ENCODE measurements around the gene CALCOCO1. TPM values are rescaled to one million over a fixed set of nuclear protein-coding genes. Genes with fewer than 3 reads are reported as not detected.

CALCOCO1 gene
- total RNA-seq, 2 experiments from 2014 or later, result 54.6 to 56.8 TPM

GRCh38 chr12:53701518-53702264 is 25.6 kb downstream of the CALCOCO1 start:
- POLR2A ChIA-PET, result no interaction called here
- Mint-ChIP-seq H3K27ac (peak overlapping the region; percentile 50), H3K27me3 (peaks cover 84% of the 10 kb centered on the region), H3K4me1 (peaks cover 7% of the 10 kb centered on the region), H3K36me3 (ENCODE audit: low read depth) (no peaks in the 10 kb centered on the region), H3K4me3 (no peak overlapping the region), H3K9me3 (no peaks in the 10 kb centered on the region)
- CTCF ChIA-PET, result interaction anchor here (0.8 to 8.0 kb wide), 8 partner anchors 12 to 55 kb away, joined by 3 to 110 read pairs (median 6); partner anchors contain the start of gene CALCOCO1
- DNase-seq, result peak; percentile 75

- H3K4me1 Mint-ChIP-seq, result peaks cover 17% of the 10 kb centered on the region
- no peak overlapping the region for H3K27ac Mint-ChIP-seq
- ChIA-PET CTCF (interaction anchor here (0.8 to 8.0 kb wide), 2 partner anchors 11 to 44 kb away, joined by 3 to 110 read pairs; no protein-coding TSS in a partner anchor), POLR2A (no interaction called here)
- H3K9me3 Mint-ChIP-seq, result no peaks in the 10 kb centered on the region
- peaks cover 88% of the 10 kb centered on the region for H3K27me3 Mint-ChIP-seq
- no peaks in the 10 kb centered on the region for H3K36me3 Mint-ChIP-seq (ENCODE audit: low read depth)
- DNase-seq, result no peak
- H3K4me3 Mint-ChIP-seq, result no peak overlapping the region
Observed at GRCh38 chr12:53700567-53700966, 26.7 kb downstream of the CALCOCO1 start.

DNA sequence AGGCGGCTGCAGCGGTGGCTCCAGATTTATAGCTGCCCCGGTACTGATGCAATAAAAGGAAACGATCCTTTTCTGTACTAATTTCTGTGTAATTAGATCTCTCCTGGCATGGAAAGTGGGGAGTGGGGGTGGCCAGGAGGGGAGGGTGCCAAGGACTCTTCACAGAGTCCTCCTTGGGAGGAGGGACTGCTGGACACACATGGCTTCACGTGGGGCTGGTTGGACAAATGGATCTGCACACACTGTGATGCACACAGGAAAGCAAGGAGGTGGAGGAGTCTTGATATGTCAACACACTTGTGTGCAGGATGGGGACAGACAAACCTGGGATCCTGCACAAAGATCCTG is 27.6 kb downstream of the CALCOCO1 start:
- peaks cover 23% of the 10 kb centered on the region for H3K4me1 Mint-ChIP-seq
- no peak overlapping the region for H3K4me3 Mint-ChIP-seq
- no peaks in the 10 kb centered on the region for H3K9me3 Mint-ChIP-seq
- ChIA-PET POLR2A (no interaction called here), CTCF (interaction anchor here (0.8 to 8.0 kb wide), 5 partner anchors 10 to 45 kb away, joined by 3 to 110 read pairs (median 4); partner anchors contain the start of gene ATP5MC2)
- H3K27me3 Mint-ChIP-seq, result peaks cover 92% of the 10 kb centered on the region
- H3K36me3 Mint-ChIP-seq (ENCODE audit: low read depth), result no peaks in the 10 kb centered on the region
- no peak overlapping the region for H3K27ac Mint-ChIP-seq
- no peak for DNase-seq

- CTCF ChIA-PET, result interaction anchor here (0.8 to 8.0 kb wide), 5 partner anchors 12 to 45 kb away, joined by 3 to 110 read pairs (median 4); partner anchors contain the start of gene ATP5MC2
- Mint-ChIP-seq H3K9me3 (no peaks in the 10 kb centered on the region), H3K36me3 (ENCODE audit: low read depth) (no peaks in the 10 kb centered on the region)
Observed at GRCh38 chr12:53698948-53699677, 28.1 kb downstream of the CALCOCO1 start.

DNA sequence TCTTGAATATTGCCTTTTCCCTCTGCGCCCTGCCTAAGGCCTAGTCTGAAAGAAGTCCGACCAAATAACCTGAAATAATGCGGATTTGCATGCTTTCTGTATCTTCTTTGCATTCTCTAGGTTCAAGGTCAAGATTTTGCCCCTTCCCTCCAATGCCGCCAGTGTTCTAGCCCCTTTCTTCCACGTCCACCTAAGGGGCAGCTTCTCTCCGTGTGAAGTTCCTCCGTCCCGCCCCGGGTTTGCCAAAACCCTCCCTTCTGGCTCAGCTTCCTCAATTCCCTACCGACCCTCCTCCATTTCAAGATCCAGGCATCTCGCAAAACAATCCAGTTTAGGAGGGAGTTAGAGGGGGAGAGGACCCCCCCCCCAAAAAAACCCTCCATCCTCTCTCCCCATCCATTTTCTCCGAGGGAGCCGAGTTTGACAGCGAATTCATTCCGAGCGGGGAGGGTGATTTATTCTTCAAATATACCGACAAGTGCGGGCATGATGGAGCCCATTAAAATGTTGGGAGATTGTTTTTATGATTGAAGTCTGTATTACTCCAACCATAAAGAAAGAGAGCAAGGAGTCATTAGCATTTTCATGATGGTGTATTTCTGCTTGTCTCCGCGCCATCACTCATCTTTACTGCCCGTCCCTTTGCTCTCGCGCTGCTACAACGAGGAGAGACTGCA is 30.5 kb downstream of the CALCOCO1 start:
- Mint-ChIP-seq H3K27ac (no peak overlapping the region), H3K9me3 (no peaks in the 10 kb centered on the region), H3K27me3 (peaks cover 82% of the 10 kb centered on the region), H3K4me1 (peaks cover 25% of the 10 kb centered on the region), H3K4me3 (no peak overlapping the region), H3K36me3 (ENCODE audit: low read depth) (no peaks in the 10 kb centered on the region)
- CTCF ChIA-PET, result interaction anchor here (2.9 to 8.0 kb wide), 2 partner anchors 21 to 48 kb away, joined by 12 to 110 read pairs; partner anchors contain the start of gene ATP5MC2
- POLR2A ChIA-PET, result no interaction called here
- no peak for DNase-seq

More at GRCh38 chr12:53698948-53699677, 28.1 kb downstream of the CALCOCO1 start:
- Mint-ChIP-seq H3K4me1 (peaks cover 27% of the 10 kb centered on the region), H3K27me3 (peaks cover 94% of the 10 kb centered on the region), H3K4me3 (no peak overlapping the region), H3K27ac (no peak overlapping the region)
- POLR2A ChIA-PET, result no interaction called here
- DNase-seq, result no peak

- Mint-ChIP-seq H3K9me3 (no peaks in the 10 kb centered on the region), H3K36me3 (ENCODE audit: low read depth) (no peaks in the 10 kb centered on the region), H3K4me1 (peaks cover 25% of the 10 kb centered on the region), H3K4me3 (no peak overlapping the region), H3K27me3 (peaks cover 78% of the 10 kb centered on the region), H3K27ac (no peak overlapping the region)
- no peak for DNase-seq
- ChIA-PET CTCF (interaction anchor here (8.0 kb wide), 1 partner anchor 48 kb away, joined by 110 read pairs; no protein-coding TSS in a partner anchor), POLR2A (no interaction called here)
Observed at GRCh38 chr12:53696285-53696654, 31.0 kb downstream of the CALCOCO1 start.

DNA sequence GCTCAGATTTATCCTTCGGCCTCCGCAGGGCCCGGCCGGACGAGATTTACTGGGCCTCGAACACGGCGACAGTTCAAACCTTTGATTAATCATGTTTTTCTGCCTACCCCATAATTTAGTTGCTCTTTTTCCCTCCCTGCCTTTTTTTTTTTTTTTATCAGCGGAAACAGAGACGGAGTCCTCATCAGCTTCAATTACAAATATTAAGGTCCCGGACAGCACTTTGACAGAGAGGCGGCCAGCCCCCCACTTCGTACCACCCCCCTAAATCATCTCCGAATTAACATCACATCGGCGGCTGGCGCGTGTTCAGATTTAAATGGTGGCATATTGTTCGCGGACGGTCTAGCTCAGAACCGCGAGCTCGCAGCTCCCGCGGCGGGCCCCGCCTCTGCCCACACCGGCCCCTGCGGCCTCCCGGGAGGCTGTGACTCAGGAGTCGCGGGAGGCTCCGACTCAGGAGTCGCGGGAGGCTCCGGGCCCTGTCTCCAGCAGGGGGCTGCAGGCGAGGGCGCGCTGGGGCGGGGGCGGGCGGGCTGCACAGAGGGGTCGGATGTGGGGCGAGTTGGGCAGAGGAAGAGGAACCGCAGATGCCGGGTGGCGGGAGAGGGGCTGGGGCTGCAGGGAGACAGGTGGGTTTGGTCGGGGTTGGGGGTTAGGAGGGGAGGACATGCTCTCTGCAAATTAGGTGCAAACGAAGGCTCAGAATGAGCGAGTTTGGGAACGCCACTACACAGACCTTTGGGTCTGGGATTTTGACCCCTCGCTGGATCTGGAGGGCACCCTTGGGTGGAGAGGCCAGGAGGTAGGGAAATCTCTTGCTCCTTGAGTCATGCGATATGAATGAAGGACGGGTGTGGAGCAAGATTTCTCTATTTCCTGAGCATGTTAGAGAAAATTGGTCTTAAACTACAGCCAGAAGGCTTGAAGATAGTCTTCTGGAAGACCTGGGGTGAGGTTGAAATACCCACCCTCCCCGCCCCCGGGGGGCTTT is 31.8 kb downstream of the CALCOCO1 start:
- ChIA-PET CTCF (interaction anchor here (0.7 to 1.3 kb wide), 2 partner anchors 48 to 156 kb away, joined by 3 to 4 read pairs; no protein-coding TSS in a partner anchor), POLR2A (no interaction called here)
- H3K4me3 Mint-ChIP-seq, result peak overlapping the region; percentile 29
- no peaks in the 10 kb centered on the region for H3K9me3 Mint-ChIP-seq
- peak; percentile 11 for DNase-seq
- H3K27ac Mint-ChIP-seq, result peak overlapping the region; percentile 11
- H3K4me1 Mint-ChIP-seq, result peaks cover 25% of the 10 kb centered on the region
- H3K27me3 Mint-ChIP-seq, result peaks cover 72% of the 10 kb centered on the region
- H3K36me3 Mint-ChIP-seq (ENCODE audit: low read depth), result no peaks in the 10 kb centered on the region

DNA sequence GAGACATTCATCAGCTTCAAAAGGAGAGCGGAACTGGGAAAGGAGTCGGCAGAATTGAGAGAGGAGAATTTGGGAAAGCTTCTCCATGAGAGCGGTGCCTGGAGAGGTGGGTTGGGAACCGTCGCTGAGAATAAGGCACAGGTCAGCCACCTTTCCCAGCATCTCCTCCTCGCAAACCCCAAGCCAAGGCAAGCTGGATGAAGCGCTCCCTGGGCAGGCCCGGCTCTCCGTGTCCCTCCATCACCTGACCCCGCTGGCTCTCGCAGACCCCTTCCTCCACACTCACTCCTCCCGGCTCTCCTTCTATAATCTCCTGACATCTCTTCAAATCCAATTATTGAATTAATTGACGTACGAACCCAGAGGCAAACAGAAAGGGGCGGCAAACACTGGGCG is 32.5 kb downstream of the CALCOCO1 start:
- Mint-ChIP-seq H3K4me3 (peak overlapping the region; percentile 29), H3K4me1 (peaks cover 25% of the 10 kb centered on the region), H3K9me3 (no peaks in the 10 kb centered on the region), H3K27me3 (peaks cover 65% of the 10 kb centered on the region), H3K27ac (no peak overlapping the region), H3K36me3 (ENCODE audit: low read depth) (no peaks in the 10 kb centered on the region)
- ChIA-PET CTCF (interaction anchor here (0.7 to 2.1 kb wide), 3 partner anchors 13 to 155 kb away, joined by 3 to 4 read pairs (median 4); no protein-coding TSS in a partner anchor), POLR2A (no interaction called here)
- DNase-seq, result no peak

DNA sequence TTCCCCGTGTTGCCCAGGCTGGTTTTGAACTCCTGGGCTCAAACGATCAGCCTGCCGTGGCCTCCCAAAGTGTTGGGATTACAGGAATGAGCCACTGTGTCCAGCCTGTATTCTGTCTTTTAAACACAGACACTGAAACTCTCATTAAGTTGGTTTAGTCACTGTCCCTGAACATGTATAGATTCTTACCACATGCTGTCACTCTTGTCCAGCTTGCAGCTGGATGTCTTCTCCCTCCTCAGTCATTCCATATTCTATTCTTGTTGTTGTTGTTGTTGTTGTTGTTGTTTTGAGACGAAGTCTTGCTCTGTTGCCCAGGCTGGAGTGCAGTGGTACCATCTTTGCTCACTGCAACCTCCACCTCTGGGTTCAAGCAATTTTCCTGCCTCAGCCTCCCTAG is 39.1 kb downstream of the CALCOCO1 start:
- POLR2A ChIA-PET, result no interaction called here
- H3K4me1 Mint-ChIP-seq, result no peaks in the 10 kb centered on the region
- peaks cover 27% of the 10 kb centered on the region for H3K27me3 Mint-ChIP-seq
- no peaks in the 10 kb centered on the region for H3K9me3 Mint-ChIP-seq
- H3K36me3 Mint-ChIP-seq (ENCODE audit: low read depth), result no peaks in the 10 kb centered on the region
- no peak overlapping the region for H3K4me3 Mint-ChIP-seq
- H3K27ac Mint-ChIP-seq, result no peak overlapping the region
- DNase-seq, result no peak
- CTCF ChIA-PET, result interaction anchor here (1.5 to 2.0 kb wide), 2 partner anchors 10 to 13 kb away, joined by 5 read pairs; partner anchors contain the start of gene ATP5MC2

DNA sequence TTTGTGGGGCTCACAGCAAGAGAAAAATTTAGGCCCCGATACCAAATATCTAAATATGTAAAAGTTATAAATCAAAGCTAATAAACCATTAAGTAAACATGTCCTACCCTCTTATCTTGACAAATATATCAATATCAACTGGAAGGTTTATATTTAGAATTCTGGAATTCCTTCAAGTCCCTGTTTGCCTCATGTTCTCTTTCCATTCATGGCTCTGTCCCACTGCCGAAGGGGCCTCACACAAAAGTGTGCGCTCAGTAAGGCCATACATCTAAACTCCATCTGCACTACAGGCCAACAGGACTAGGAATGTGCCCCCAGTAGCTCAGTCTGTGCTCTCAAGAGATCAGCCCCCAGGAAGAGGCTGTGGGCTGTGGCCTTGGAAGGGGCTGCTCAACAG is 40.8 kb downstream of the CALCOCO1 start:
- no peaks in the 10 kb centered on the region for H3K36me3 Mint-ChIP-seq (ENCODE audit: low read depth)
- no peaks in the 10 kb centered on the region for H3K9me3 Mint-ChIP-seq
- no peak overlapping the region for H3K4me3 Mint-ChIP-seq
- no peak for DNase-seq
- no peaks in the 10 kb centered on the region for H3K4me1 Mint-ChIP-seq
- ChIA-PET CTCF (interaction anchor here (1.1 to 2.6 kb wide), 2 partner anchors 11 to 69 kb away, joined by 3 to 13 read pairs; partner anchors contain the start of gene ATP5MC2), POLR2A (no interaction called here)
- H3K27me3 Mint-ChIP-seq, result peaks cover 20% of the 10 kb centered on the region
- H3K27ac Mint-ChIP-seq, result no peak overlapping the region

DNA sequence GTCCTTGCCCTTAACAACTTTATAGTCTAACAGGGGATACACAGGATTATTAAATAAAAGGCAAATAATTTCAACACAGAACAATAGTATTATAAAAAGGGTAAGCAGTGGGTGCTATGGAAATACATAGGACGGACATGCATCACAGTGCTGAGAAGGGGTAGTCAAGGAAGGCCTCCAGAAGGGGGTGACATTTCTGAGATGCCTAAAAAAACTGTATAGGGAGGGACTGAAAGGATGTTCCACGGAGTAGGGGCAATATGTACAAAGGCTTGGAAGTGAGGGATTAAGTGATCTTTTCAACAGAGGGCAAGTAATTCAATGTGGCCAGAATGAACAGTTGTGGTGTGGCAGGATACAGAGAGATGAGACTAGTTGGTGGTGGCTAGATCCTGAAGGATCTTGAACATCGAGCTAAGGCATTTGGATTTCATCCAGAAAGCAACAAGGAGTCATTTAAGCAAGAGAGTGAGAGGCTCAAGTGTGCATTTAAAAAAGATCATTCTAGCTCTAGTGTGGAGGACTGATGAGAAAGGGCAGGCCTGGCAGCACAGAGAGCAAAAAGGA is 42.5 kb downstream of the CALCOCO1 start:
- ChIA-PET CTCF (interaction anchor here (0.6 to 2.6 kb wide), 6 partner anchors 9 to 235 kb away, joined by 3 to 13 read pairs (median 4); partner anchors contain the start of gene ATP5MC2), POLR2A (no interaction called here)
- Mint-ChIP-seq H3K27me3 (peaks cover 23% of the 10 kb centered on the region), H3K9me3 (no peaks in the 10 kb centered on the region), H3K36me3 (ENCODE audit: low read depth) (no peaks in the 10 kb centered on the region), H3K4me1 (no peaks in the 10 kb centered on the region), H3K4me3 (no peak overlapping the region), H3K27ac (no peak overlapping the region)
- DNase-seq, result no peak
